ENCODE data around the gene ISX.
A peak's percentile ranks its signal among the peaks of the same experiment; 100 is the strongest.

The ISX gene

DNA sequence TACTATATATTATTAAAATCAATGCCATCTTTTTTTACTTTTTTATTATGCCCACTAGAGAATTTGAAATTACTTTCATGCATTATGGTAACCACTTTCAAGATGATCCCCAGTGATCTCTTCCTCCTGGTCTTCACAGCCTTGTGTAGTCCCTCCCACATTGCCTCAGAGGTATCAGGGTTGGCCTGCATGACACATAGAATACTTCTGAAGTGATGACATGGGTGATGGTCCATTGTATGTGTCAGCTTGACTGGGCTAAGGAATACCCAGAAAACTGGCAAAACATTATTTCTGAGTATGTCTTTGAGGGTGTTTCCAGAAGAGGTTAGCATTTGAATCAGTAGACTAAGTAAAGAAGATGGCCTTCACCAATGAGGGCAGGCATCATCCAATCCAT lies 14.2 kb upstream of the ISX start:
- TF ChIP-seq POU2F2 (IDR thresholded peaks at IDR 0.05; ENCODE audit: low read depth, low read length) (no peak), TAF1 (IDR thresholded peaks at IDR 0.05; ENCODE audit: low read depth, low read length) (no peak), SPI1 (IDR thresholded peaks at IDR 0.05; ENCODE audit: low read depth, low read length) (no peak), PAX5 (IDR thresholded peaks at IDR 0.05; ENCODE audit: insufficient read depth, low read length, severe bottlenecking) (no peak), POLR2AphosphoS5 (IDR thresholded peaks at IDR 0.05; ENCODE audit: low read depth, low read length) (no peak; the same call in 1 of the 2 replicates), POLR2A (IDR thresholded peaks at IDR 0.05; ENCODE audit: low read depth, low read length) (no peak)
- FAIRE-seq (peak; percentile 83), DNase-seq (ENCODE audit: insufficient read length, low spot score) (no peak)

DNA sequence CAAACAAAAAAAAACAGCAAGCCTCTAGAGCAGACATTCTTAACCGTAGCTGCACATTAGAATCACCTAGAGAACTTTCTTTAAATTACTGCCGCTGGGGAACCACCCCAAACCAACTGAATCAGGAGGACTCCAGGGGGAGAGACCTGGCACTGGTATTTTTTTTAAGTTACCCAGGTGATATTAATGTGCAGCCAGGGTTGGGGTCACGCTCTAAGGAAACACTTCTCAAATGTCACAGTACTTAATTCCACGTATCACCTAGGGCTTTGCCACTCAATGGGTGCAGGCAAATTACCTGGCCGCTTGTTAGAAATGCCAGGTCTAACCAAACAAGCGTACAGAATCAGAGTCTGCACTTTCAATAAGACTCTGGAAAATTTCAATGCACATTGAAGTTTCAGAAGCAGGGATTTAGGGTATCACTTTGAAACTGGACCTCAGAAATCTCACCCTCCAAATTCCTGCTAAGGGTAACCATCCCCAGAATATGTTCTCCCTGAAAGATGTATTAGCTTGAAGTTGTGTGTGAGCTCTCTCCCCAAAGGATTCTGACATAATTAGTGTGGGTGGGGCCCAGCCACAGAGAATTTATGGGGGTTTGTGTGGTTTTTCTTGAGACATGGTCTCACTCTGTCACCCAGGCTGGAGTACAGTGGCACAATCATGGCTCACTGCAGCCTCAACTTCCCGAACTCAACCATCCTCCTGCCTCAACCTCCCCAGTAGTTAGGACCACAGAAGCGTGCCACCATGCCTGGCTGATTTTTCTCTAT lies 12.7 kb upstream of the ISX start:
- TF ChIP-seq POLR2A (IDR thresholded peaks at IDR 0.05; ENCODE audit: low read depth, low read length) (peak; percentile 18; the same call in 1 of the 2 replicates), POLR2AphosphoS5 (IDR thresholded peaks at IDR 0.05; ENCODE audit: low read depth, low read length) (no peak)
- no peak for DNase-seq (ENCODE audit: insufficient read length, low spot score)
- FAIRE-seq = peak; percentile 9

- no peak for FAIRE-seq
These were observed 11.9 kb upstream of the ISX start for GRCh38 chr22:35054064-35054463.

DNA sequence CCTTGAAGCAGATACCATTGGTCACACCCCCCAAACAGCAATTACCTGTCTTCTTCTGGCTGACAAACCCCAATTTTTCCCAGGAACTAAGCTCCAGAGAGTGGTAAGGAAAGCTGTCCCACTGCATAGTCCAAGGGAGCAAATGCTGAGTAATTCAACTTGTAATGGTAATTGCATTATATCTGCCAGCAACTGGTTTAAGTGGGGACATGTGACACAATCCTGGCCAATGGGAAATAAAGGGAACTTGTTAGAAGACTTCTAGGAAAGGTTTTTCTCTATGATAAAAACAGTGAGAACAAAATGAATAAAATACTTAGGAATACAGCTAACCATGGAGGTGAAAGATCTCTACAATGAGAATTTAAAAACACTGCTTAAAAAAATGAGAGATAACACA lies 9.5 kb upstream of the ISX start:
- no peak for DNase-seq (ENCODE audit: insufficient read length, low spot score)
- no peak for FAIRE-seq
- TF ChIP-seq POLR2A (IDR thresholded peaks at IDR 0.05; ENCODE audit: low read depth, low read length) (no peak), SPI1 (IDR thresholded peaks at IDR 0.05; ENCODE audit: low read depth, low read length) (no peak), POLR2AphosphoS5 (IDR thresholded peaks at IDR 0.05; ENCODE audit: low read depth, low read length) (no peak), POU2F2 (IDR thresholded peaks at IDR 0.05; ENCODE audit: low read depth, low read length) (no peak), PAX5 (IDR thresholded peaks at IDR 0.05; ENCODE audit: insufficient read depth, low read length, severe bottlenecking) (no peak), TAF1 (IDR thresholded peaks at IDR 0.05; ENCODE audit: low read depth, low read length) (no peak)

More at GRCh38 chr22:35054064-35054463, 11.9 kb upstream of the ISX start:
- DNase-seq (ENCODE audit: insufficient read length, low spot score) = no peak
- TF ChIP-seq POLR2AphosphoS5 (IDR thresholded peaks at IDR 0.05; ENCODE audit: low read depth, low read length) (no peak), POLR2A (IDR thresholded peaks at IDR 0.05; ENCODE audit: low read depth, low read length) (no peak), TAF1 (IDR thresholded peaks at IDR 0.05; ENCODE audit: low read depth, low read length) (no peak), SPI1 (IDR thresholded peaks at IDR 0.05; ENCODE audit: low read depth, low read length) (no peak), PAX5 (IDR thresholded peaks at IDR 0.05; ENCODE audit: insufficient read depth, low read length, severe bottlenecking) (no peak)

- no peak for FAIRE-seq
- DNase-seq (ENCODE audit: insufficient read length, low spot score) = no peak
- no peak for TF ChIP-seq TAF1 (IDR thresholded peaks at IDR 0.05; ENCODE audit: low read depth, low read length)
- TF ChIP-seq POU2F2 (IDR thresholded peaks at IDR 0.05; ENCODE audit: low read depth, low read length) = no peak
- no peak for TF ChIP-seq PAX5 (IDR thresholded peaks at IDR 0.05; ENCODE audit: insufficient read depth, low read length, severe bottlenecking)
- TF ChIP-seq SPI1 (IDR thresholded peaks at IDR 0.05; ENCODE audit: low read depth, low read length) = no peak
- TF ChIP-seq POLR2A (IDR thresholded peaks at IDR 0.05; ENCODE audit: low read depth, low read length) = no peak
- no peak for TF ChIP-seq POLR2AphosphoS5 (IDR thresholded peaks at IDR 0.05; ENCODE audit: low read depth, low read length)
These were observed 8.8 kb upstream of the ISX start for GRCh38 chr22:35057155-35057554.

GRCh38 chr22:35059632-35060031 lies 6.3 kb upstream of the ISX start:
- FAIRE-seq (no peak), DNase-seq (ENCODE audit: insufficient read length, low spot score) (no peak)
- TF ChIP-seq SPI1 (IDR thresholded peaks at IDR 0.05; ENCODE audit: low read depth, low read length) (no peak), POLR2AphosphoS5 (IDR thresholded peaks at IDR 0.05; ENCODE audit: low read depth, low read length) (no peak), PAX5 (IDR thresholded peaks at IDR 0.05; ENCODE audit: insufficient read depth, low read length, severe bottlenecking) (no peak), POLR2A (IDR thresholded peaks at IDR 0.05; ENCODE audit: low read depth, low read length) (no peak), POU2F2 (IDR thresholded peaks at IDR 0.05; ENCODE audit: low read depth, low read length) (no peak), TAF1 (IDR thresholded peaks at IDR 0.05; ENCODE audit: low read depth, low read length) (no peak)

- FAIRE-seq (peak; percentile 84), DNase-seq (ENCODE audit: insufficient read length, low spot score) (peak; percentile 30)
These were observed 1.3 kb upstream of the ISX start for GRCh38 chr22:35064664-35065063.

GRCh38 chr22:35065183-35065582 lies 775 bp upstream of the ISX start:
- no peak for DNase-seq (ENCODE audit: insufficient read length, low spot score)
- no peak for FAIRE-seq
- TF ChIP-seq POLR2A (IDR thresholded peaks at IDR 0.05; ENCODE audit: low read depth, low read length) = no peak
- TF ChIP-seq SPI1 (IDR thresholded peaks at IDR 0.05; ENCODE audit: low read depth, low read length) = no peak
- no peak for TF ChIP-seq POU2F2 (IDR thresholded peaks at IDR 0.05; ENCODE audit: low read depth, low read length)
- no peak for TF ChIP-seq POLR2AphosphoS5 (IDR thresholded peaks at IDR 0.05; ENCODE audit: low read depth, low read length)
- no peak for TF ChIP-seq PAX5 (IDR thresholded peaks at IDR 0.05; ENCODE audit: insufficient read depth, low read length, severe bottlenecking)
- TF ChIP-seq TAF1 (IDR thresholded peaks at IDR 0.05; ENCODE audit: low read depth, low read length) = no peak

More at GRCh38 chr22:35064664-35065063, 1.3 kb upstream of the ISX start:
- TF ChIP-seq POU2F2 (IDR thresholded peaks at IDR 0.05; ENCODE audit: low read depth, low read length) (no peak), POLR2A (IDR thresholded peaks at IDR 0.05; ENCODE audit: low read depth, low read length) (peak; percentile 44; the same call in 1 of the 2 replicates), PAX5 (IDR thresholded peaks at IDR 0.05; ENCODE audit: insufficient read depth, low read length, severe bottlenecking) (no peak), POLR2AphosphoS5 (IDR thresholded peaks at IDR 0.05; ENCODE audit: low read depth, low read length) (no peak), TAF1 (IDR thresholded peaks at IDR 0.05; ENCODE audit: low read depth, low read length) (no peak), SPI1 (IDR thresholded peaks at IDR 0.05; ENCODE audit: low read depth, low read length) (peak; percentile 50)

GRCh38 chr22:35066768-35067167 lies 810 bp downstream of the ISX start:
- DNase-seq (ENCODE audit: insufficient read length, low spot score) (no peak), FAIRE-seq (no peak)
- TF ChIP-seq PAX5 (IDR thresholded peaks at IDR 0.05; ENCODE audit: insufficient read depth, low read length, severe bottlenecking) (no peak), TAF1 (IDR thresholded peaks at IDR 0.05; ENCODE audit: low read depth, low read length) (no peak), POU2F2 (IDR thresholded peaks at IDR 0.05; ENCODE audit: low read depth, low read length) (no peak), POLR2AphosphoS5 (IDR thresholded peaks at IDR 0.05; ENCODE audit: low read depth, low read length) (no peak), SPI1 (IDR thresholded peaks at IDR 0.05; ENCODE audit: low read depth, low read length) (no peak), POLR2A (IDR thresholded peaks at IDR 0.05; ENCODE audit: low read depth, low read length) (no peak)
